GM18951 (cell line): Measurements from ENCODE around the gene RNF180.

Experiments used
- POLR2A ChIP-seq: IDR thresholded peaks from 4 replicates; pipeline ENCODE4 v1.6.1; 2011; ENCODE audit warnings: mild to moderate bottlenecking; ENCODE audit not compliant: insufficient read length, insufficient read depth; ENCODE audit errors: extremely low read depth
- in situ Hi-C: fragments of 300-500 bp; cut with MboI; formaldehyde crosslinking; loops from one replicate; pipeline ENCODE4 v1.12.0; 2022; ENCODE audit warnings: low sequenced_read_pairs, mixed read lengths, inconsistent platforms; ENCODE audit not compliant: unreplicated experiment

RNF180 gene

DNA sequence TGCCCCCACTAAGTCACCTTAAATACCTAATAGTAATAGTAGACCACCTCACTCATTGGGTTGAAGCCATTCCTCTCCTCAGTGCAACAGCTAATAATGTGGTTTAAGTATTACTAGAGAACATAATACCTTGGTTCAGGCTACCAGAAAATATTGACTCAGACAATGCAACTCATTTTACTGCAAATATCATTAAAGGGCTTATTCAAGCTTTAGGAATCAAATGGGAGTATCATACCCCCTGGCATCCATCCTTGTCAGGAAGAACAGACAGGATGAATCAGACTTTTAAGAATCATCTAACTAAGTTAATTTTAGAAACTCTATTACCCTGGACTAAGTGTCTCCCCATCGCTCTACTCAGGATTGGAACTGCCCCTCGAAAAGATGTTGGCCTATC is 6.8 kb upstream of the RNF180 start:
- TF ChIP-seq POLR2A = no peak
- in situ Hi-C loops = no loop called here

DNA sequence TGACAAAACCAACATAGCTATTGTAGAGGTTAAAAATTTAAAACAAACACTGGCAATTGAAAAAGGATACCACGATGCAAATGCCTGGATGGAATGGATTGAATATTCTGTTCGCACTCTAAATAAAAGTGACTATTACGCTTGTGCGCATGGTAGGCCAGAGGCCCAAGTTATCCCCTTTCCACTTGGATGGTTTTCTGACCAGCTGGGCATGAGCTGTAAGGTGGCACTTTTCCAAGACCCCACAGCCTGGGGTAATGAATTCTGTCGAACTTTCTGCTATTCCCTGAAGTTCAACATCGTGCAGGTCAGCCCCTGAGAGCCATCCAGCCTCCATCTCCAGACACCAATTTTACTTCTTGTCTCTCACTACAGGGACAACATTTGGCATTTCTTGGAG is 5.4 kb upstream of the RNF180 start:
- in situ Hi-C loops = no loop called here
- TF ChIP-seq POLR2A = no peak

DNA sequence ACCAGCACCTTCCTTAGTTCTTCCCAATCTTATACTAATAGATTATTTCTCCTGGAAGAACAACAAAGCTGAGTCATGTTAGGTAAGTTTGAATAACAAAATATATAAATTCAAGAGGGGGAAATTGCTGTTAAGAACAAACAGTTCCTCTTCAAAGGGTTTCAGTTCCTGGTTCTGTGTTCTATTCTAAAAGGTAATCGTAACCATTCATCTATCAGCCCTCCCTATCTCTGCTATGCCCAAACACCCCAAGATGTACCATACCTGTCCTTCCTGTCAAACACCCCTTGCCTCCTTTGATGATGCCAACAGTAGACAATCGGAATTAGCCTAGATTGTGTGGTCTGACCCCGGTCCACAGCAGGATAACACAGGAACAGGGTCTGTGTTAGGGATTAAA is 4.2 kb upstream of the RNF180 start:
- TF ChIP-seq POLR2A = no peak
- in situ Hi-C loops = no loop called here

DNA sequence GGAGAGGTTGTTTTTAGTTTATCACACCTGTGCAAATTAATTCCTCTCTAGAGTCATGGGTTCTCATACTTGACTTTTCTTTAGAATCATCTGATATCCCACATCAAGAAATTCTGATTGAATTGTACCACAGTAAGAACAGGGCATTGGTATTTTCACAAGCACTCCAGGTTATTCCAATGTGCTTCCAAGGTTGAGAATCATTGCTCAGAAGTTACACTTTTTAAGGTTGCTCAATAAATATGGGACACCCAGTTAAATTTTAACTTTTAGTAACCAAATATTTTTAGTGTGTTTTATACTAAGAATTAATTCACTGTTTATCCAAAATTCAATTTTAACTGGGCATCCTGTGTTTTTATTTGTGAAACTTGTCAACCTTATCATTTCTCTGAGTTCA is 2.5 kb upstream of the RNF180 start:
- in situ Hi-C loops = no loop called here
- TF ChIP-seq POLR2A = no peak

DNA sequence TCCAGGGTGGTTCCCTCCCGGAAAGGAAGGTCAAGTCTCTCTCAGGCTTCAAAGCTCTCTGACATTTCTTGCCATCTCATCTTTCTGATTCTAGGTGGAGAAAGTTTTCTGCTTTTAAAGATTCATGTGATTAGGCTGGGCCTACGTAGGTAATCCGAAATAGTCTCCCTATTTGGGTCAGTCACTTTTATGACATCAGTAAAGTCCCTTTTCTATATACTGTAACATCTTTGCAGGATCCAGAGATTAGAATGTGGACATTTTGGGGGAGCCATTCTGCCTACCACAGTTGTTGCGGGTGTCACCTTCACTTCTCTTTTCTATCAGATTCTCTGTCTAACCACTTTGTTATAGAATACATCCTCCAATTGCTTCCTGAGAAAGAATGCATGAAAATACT is 1.9 kb upstream of the RNF180 start:
- in situ Hi-C loops = no loop called here
- no peak for TF ChIP-seq POLR2A

DNA sequence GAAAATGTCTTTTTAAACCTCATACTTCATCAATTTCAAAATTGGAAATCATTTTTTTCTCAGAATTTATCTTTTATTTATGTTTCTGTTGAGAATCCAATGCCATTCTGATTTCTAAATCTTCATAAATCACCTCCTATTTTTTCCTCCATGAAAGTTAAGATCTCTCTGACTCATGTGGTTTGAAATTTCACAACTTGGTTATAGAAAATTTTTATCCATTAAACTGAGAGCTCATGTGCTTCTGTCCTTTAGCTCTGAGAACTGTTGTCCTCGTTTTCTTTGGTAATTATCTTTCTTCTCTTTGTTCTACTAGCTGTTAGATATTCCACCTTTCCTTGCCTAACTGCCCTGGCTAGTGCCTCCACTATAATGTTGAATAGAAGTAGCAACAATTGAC is 1.5 kb upstream of the RNF180 start:
- no peak for TF ChIP-seq POLR2A
- in situ Hi-C loops = no loop called here

DNA sequence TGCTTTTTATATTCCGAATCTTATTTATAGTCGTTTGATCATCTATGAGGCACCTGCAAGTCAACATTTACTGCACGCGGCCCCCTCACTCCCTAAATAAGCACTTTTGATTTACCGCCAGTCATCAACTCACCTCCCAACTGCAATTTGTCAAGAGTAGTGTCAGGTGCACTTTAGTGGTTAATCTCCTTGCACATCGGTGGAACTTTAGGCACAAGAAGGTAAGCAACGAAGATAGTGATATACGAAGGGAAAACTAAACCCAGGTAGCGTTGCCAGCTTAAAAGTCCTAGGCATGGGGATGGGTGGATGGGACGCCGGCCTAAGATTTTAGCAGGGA is 513 bp upstream of the RNF180 start:
- in situ Hi-C loops = no loop called here
- no peak for TF ChIP-seq POLR2A

DNA sequence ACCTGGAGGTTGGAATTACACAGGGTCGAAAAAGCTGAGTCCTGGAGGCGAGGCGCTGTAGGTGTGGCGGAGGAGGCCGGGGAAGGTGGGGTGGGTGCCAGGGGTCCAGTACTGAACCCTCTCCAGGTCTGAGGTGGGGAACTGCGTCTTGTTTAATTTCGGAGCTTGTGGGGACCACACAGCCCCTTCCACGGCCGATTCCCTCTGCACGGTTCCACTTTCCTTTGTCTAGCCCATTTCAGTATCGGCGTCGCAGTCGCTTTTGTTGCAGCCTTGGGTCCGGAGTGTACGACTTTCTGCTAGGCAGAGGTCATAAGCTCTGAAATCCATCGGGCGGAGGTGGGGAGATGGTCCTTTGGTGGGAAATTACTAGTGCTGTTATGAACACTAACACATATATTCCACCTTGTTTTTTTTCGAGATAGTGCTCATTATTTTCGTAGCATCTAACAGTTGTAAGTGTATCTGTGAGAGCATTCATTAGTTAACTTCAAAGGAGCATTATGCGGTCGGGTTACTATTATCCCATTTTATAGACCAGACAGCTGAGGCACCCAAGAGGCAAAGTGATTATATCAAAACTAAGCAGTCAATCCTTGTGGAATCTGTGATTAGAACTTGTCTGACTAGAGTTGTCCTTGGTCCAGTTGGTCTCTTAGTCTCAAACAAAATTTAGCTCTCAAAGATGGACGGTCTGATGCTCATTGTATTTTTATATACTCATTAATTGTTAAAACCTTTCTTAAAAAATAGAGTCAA is 737 bp downstream of the RNF180 start:
- in situ Hi-C loops = no loop called here
- TF ChIP-seq POLR2A = no peak

DNA sequence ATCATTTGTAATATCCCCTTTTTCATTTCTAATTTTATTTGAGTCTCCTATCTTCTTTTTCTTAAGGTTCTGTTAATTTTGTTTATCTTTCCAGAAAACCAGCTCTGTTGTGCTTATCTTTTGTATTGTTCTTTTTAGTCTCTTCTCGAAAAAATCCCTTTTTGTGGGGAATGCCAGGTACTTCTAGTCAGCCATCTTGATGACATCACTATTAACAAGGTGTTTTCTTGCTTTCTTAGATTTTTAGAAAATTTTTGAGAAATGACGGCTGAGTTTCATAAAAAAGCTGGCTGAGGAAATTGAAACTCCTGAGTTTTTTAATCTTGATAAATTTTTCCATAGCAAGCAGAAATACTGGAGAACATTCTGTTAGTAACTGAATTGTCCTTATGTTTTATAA is 10.7 kb downstream of the RNF180 start:
- TF ChIP-seq POLR2A = no peak
- in situ Hi-C loops = no loop called here

DNA sequence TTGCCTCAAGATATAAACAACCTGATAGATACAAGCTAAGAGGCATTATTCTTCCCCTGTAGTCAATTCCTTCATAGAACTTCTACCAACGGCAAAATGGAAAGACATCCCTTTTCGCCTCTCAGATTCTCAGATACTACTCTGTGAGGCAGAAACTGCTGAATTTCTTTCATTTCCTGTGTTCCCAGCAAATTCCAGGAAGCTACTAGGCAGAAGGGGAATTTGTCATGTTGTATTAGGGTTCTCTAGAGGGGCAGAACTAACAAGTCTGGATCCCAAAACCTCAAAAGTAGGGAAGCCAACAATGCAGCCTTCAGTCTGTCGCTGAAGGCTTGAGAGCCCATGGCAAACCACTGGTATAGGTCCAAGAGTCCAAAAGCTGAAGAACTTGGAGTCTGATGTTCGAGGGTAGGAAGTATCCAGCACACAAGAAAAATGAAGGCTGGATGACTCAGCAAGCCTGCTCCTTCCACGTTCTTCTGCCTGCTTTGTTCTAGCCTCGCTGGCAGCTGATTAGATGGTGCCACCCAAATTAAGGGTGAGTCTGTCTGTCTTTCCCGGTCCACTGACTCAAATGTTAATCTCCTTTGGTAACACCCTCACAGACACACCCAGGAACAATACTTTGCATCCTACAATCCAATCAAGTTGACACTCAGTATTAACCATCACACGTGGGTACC is 15.2 kb downstream of the RNF180 start:
- TF ChIP-seq POLR2A = no peak
- in situ Hi-C loops = no loop called here

DNA sequence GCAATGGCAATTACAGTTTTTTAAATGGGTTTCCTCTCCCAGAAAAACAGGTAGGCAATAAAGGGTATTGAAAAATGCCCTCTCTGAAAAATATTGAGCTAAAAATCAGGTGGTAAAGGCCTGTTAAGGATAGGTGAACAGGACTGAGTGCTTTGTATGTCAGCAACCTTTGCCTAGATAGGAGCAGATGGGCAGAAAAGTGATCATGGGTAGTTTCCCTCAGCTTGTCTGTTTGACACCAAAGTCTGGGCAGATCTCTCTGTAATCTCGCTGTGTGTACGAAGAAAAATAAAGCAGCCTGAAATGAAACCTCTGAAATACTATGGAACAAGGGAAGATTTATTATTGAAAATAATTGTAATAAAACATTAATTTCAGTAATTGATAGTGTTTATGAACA is 15.8 kb downstream of the RNF180 start:
- in situ Hi-C loops = no loop called here
- no peak for TF ChIP-seq POLR2A

DNA sequence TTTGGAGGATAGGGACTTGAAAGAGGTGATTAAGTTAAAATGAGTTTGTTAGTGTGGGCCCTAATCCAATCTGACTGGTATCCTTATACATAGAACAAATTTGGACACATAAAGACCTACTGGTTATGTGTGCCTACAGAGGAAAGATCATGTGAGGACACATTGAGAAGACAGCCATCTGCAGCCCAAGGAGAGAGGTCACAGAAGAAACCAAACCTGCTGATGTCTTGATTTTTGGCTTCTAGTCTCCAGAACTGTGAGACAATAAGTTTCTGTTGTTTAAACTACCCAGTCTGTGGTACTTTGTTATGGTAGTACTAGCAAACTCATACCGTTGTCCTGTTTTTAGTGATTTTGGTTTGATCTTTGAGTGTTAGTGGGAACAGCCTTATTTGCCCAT is 18.3 kb downstream of the RNF180 start:
- in situ Hi-C loops = no loop called here
- TF ChIP-seq POLR2A = no peak

DNA sequence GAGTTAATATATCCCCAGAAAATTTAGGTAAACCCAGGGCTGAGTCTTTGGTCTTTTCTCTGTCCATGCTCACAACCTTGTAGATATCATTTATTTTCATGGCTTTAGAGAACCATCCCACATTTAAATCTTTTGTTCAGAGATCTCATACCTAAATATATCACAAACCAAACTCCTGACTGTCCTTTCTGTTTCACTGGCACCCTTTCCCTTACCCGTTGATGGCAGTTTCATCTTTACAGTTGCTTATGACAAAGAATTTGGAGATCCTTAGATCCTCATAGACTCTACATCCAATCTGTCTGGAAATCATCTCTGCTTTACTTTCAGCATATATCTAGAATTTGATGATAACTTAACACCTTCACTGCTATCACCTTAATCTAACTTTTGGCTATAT is 19.2 kb downstream of the RNF180 start:
- TF ChIP-seq POLR2A = no peak
- in situ Hi-C loops = no loop called here

DNA sequence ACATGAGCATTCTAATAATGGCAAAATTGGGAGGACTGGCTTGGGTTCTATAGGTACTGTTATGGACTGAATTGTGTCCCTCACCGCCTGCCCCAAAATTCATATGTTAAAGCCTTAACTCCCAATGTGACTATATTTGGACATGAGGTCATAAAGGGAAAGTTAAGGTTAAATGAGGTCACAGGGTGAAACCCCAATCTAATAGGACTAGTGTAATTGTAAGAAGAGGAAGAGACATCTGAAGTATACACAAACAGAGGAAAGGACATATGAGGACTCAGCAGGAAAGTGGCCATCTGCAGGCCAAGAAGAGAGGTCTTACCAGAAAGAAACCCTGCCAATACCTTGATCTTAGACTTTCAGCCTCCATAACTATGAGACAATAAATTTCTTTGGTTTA is 23.1 kb downstream of the RNF180 start:
- in situ Hi-C loops = no loop called here
- TF ChIP-seq POLR2A = no peak
